Stimulated activated CD8-positive, alpha-beta memory T cell treated with anti-CD3 and anti-CD28 coated beads, Interleukin-15, amount 100 ng/mL, for 24 hours (primary cell): ENCODE measurements around the gene CIDEB.

Experiments used
- DNase-seq: peaks from one replicate; pipeline ENCODE4 v3.0.0-alpha.2; 2020; ENCODE audit warnings: low read depth

Gene CIDEB

GRCh38 chr14:24290746-24291145 is 17.0 kb downstream of the CIDEB start:
- DNase-seq = no peak

GRCh38 chr14:24289649-24290280 is 18.0 kb downstream of the CIDEB start:
- no peak for DNase-seq

GRCh38 chr14:24286996-24287395 is 20.8 kb downstream of the CIDEB start:
- DNase-seq = no peak

GRCh38 chr14:24285351-24285750 is 22.4 kb downstream of the CIDEB start:
- no peak for DNase-seq

- DNase-seq = no peak
Measured at GRCh38 chr14:24284501-24285035, 23.2 kb downstream of the CIDEB start.

- no peak for DNase-seq
Measured at GRCh38 chr14:24283796-24284460, 23.8 kb downstream of the CIDEB start.

- no peak for DNase-seq
Measured at GRCh38 chr14:24282736-24283135, 25.0 kb downstream of the CIDEB start.

- no peak for DNase-seq
Measured at GRCh38 chr14:24281636-24282035, 26.1 kb downstream of the CIDEB start.

GRCh38 chr14:24280797-24281460 is 26.8 kb downstream of the CIDEB start:
- DNase-seq = no peak

- DNase-seq = no peak
Measured at GRCh38 chr14:24279301-24280186, 28.2 kb downstream of the CIDEB start.

GRCh38 chr14:24278424-24278823 is 29.4 kb downstream of the CIDEB start:
- no peak for DNase-seq

- DNase-seq = no peak
Measured at GRCh38 chr14:24277606-24278321, 30.0 kb downstream of the CIDEB start.

- DNase-seq = no peak
Measured at GRCh38 chr14:24277071-24277470, 30.7 kb downstream of the CIDEB start.

- no peak for DNase-seq
Measured at GRCh38 chr14:24274101-24274543, 33.7 kb downstream of the CIDEB start.

- DNase-seq = no peak
Measured at GRCh38 chr14:24273422-24273998, 34.3 kb downstream of the CIDEB start.

- no peak for DNase-seq
Measured at GRCh38 chr14:24272467-24272866, 35.3 kb downstream of the CIDEB start.

- no peak for DNase-seq
Measured at GRCh38 chr14:24271834-24272263, 35.9 kb downstream of the CIDEB start.

GRCh38 chr14:24271134-24271833 is 36.5 kb downstream of the CIDEB start, which contains the start of gene RABGGTA:
RABGGTA (minus strand) TSS chr14:24271597; CDS start chr14:24271115, 482 bp downstream.
- peak; percentile 69 for DNase-seq

GRCh38 chr14:24270537-24271133 is 37.1 kb downstream of the CIDEB start:
- no peak for DNase-seq
